ENCODE results near the gene TDRD10. TPM values are rescaled to one million over a fixed set of nuclear protein-coding genes. Genes with fewer than 3 reads are reported as not detected.

Gene TDRD10
- total RNA-seq, 1 experiment from 2014 or later, result not detected

DNA sequence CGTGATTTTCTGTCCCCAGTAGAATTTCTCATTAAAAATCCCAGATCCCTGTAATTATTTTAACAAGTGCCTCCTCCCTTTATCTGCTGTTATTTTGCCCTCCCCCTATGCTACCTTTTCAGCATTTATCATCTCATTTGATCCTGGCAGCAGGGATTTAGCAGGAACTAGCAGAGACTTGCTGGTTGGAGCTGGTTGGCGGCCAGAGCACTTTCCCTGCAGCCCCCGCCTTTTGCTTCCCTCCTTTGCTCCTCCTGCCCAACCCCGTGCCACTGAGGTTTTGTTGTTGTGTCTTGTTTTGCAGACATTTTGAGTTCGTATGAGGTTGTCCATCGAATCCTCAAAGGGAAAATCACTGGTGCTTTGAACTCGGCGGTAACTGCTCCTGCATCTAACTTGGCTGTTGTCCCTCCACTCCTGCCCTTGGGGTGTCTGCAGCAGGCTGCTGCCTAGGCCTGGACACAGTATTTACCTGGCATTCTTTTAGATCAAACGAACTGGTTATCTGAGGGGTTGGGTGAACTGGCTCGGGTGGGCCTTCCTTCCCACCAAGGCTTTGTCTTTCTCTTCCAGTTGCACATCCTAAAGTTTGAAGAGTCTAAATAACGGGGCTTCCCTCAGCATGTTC, 45.2 kb downstream of the TDRD10 start:
- Histone ChIP-seq H3F3A (ENCODE audit: low read length, unreplicated experiment) (no peaks in the 10 kb centered on the region), H3K9me2 (replicated peaks; ENCODE audit: low read length) (no peaks in the 10 kb centered on the region), H2AFZ (ENCODE audit: low read length) (no peak overlapping the region), H3K4me3 (ENCODE audit: low read length) (no peak overlapping the region), H3K4me2 (ENCODE audit: low read length) (no peak overlapping the region), H3K9ac (ENCODE audit: low read length) (no peak overlapping the region), H3K36me3 (ENCODE audit: low read depth, low read length) (peaks cover 29% of the 10 kb centered on the region), H3K27ac (ENCODE audit: low read length) (no peak overlapping the region), H4K20me1 (ENCODE audit: low read length) (0 out of 2 replicates have a peak, but pooled peaks cover 4% of the 10 kb centered on the region), H3K79me2 (ENCODE audit: low read length) (no peaks in the 10 kb centered on the region), H3K27me3 (ENCODE audit: low read length) (peaks cover 2% of the 10 kb centered on the region; the same call in 1 of the 2 replicates), H3K4me1 (ENCODE audit: insufficient read depth, low read length) (no peaks in the 10 kb centered on the region), H3K9me3 (ENCODE audit: low read length) (no peaks in the 10 kb centered on the region)
- no TSS peak for BruUV-seq (replicated peaks)
- CTCF ChIA-PET, result interaction anchor here (0.5 to 1.5 kb wide), 13 partner anchors 12 to 1949 kb away, joined by 3 to 30 read pairs (median 3); partner anchors contain the start of gene S100A16
- POLR2A ChIA-PET (ENCODE audit: unreplicated experiment), result no interaction called here
- TF ChIP-seq, protein P1, sequence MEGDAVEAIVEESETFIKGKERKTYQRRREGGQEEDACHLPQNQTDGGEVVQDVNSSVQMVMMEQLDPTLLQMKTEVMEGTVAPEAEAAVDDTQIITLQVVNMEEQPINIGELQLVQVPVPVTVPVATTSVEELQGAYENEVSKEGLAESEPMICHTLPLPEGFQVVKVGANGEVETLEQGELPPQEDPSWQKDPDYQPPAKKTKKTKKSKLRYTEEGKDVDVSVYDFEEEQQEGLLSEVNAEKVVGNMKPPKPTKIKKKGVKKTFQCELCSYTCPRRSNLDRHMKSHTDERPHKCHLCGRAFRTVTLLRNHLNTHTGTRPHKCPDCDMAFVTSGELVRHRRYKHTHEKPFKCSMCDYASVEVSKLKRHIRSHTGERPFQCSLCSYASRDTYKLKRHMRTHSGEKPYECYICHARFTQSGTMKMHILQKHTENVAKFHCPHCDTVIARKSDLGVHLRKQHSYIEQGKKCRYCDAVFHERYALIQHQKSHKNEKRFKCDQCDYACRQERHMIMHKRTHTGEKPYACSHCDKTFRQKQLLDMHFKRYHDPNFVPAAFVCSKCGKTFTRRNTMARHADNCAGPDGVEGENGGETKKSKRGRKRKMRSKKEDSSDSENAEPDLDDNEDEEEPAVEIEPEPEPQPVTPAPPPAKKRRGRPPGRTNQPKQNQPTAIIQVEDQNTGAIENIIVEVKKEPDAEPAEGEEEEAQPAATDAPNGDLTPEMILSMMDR (conservative IDR thresholded peaks at IDR 0.05; ENCODE audit: low read depth, low read length), result no peak
- TF ChIP-seq EZH2 (IDR thresholded peaks at IDR 0.05; ENCODE audit: low read length, unreplicated experiment) (no peak), EZH2phosphoT487 (IDR thresholded peaks at IDR 0.05; ENCODE audit: borderline replicate concordance, low read length) (no peak)
- DNase-seq (no peak), ATAC-seq (no peak)
- intact Hi-C loops (cut with micrococcal nuclease), result no loop called here

DNA sequence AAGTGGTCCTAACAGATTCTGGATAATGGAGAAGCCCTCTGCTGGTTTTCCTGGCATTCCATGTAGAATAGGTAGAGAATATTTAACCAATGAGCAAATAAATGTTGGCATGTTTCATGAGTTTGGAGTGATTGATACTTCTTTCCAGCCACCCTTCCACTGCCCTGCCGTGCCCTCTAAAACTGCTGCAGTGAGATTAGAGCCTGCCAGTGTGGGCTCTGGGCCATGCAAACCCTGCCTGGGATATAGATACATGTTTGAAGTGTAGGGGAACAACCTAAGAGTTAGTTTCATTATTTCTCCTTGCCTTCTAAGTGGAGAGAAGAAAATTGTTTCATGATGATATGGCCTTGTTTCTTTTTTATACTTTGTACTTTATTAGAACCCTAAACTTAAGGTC, 46.0 kb downstream of the TDRD10 start:
- Histone ChIP-seq H3K79me2 (ENCODE audit: low read length) (no peaks in the 10 kb centered on the region), H3K9me3 (ENCODE audit: low read length) (no peaks in the 10 kb centered on the region), H4K20me1 (ENCODE audit: low read length) (0 out of 2 replicates have a peak, but pooled peaks cover 4% of the 10 kb centered on the region), H3F3A (ENCODE audit: low read length, unreplicated experiment) (no peaks in the 10 kb centered on the region), H3K9me2 (replicated peaks; ENCODE audit: low read length) (no peaks in the 10 kb centered on the region), H3K27me3 (ENCODE audit: low read length) (no peaks in the 10 kb centered on the region), H3K4me3 (ENCODE audit: low read length) (no peak overlapping the region), H2AFZ (ENCODE audit: low read length) (no peak overlapping the region), H3K27ac (ENCODE audit: low read length) (no peak overlapping the region), H3K4me1 (ENCODE audit: insufficient read depth, low read length) (no peaks in the 10 kb centered on the region), H3K4me2 (ENCODE audit: low read length) (no peak overlapping the region), H3K9ac (ENCODE audit: low read length) (no peak overlapping the region), H3K36me3 (ENCODE audit: low read depth, low read length) (peaks cover 37% of the 10 kb centered on the region)
- ATAC-seq (no peak), DNase-seq (no peak)
- intact Hi-C loops (cut with micrococcal nuclease), result no loop called here
- no TSS peak for BruUV-seq (replicated peaks)
- no peak for TF ChIP-seq EZH2phosphoT487 (IDR thresholded peaks at IDR 0.05; ENCODE audit: borderline replicate concordance, low read length)
- TF ChIP-seq EZH2 (IDR thresholded peaks at IDR 0.05; ENCODE audit: low read length, unreplicated experiment), result no peak
- TF ChIP-seq, protein P1 (conservative IDR thresholded peaks at IDR 0.05; ENCODE audit: low read depth, low read length), result no peak
- ChIA-PET POLR2A (ENCODE audit: unreplicated experiment) (no interaction called here), CTCF (no interaction called here)

DNA sequence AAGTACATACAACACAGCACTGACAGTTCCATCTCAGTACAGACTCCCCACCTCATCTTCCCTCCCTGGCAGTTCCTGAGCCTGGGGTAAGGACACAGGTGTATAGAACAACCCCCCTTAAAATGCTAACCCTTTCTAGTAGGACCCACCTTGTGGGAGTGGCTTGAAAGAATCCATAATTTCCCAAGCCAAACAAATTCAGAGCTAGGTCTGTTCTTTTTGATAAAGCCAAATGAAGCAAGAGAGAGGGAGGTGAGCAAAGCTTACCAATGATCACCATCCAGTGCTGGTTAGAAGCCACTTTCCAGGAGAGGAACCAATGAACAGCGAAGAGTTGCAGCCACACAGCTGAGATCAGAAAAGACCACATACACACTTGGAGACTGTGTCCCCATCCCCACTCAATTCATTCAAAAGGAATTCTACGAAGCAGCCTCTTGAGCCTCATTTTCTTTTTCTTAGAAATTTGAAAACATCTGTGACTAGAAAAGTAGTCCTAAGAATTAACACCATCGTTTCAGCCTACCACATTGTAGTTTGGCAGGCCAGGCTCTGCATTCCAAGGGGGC, 47.3 kb downstream of the TDRD10 start:
- Histone ChIP-seq H3K27me3 (ENCODE audit: low read length) (no peaks in the 10 kb centered on the region), H3K4me2 (ENCODE audit: low read length) (no peak overlapping the region), H4K20me1 (ENCODE audit: low read length) (0 out of 2 replicates have a peak, but pooled peaks cover 10% of the 10 kb centered on the region), H3K79me2 (ENCODE audit: low read length) (no peaks in the 10 kb centered on the region), H3F3A (ENCODE audit: low read length, unreplicated experiment) (no peaks in the 10 kb centered on the region), H3K9ac (ENCODE audit: low read length) (no peak overlapping the region), H2AFZ (ENCODE audit: low read length) (no peak overlapping the region), H3K4me1 (ENCODE audit: insufficient read depth, low read length) (no peaks in the 10 kb centered on the region), H3K4me3 (ENCODE audit: low read length) (no peak overlapping the region), H3K36me3 (ENCODE audit: low read depth, low read length) (peaks cover 50% of the 10 kb centered on the region), H3K9me3 (ENCODE audit: low read length) (no peaks in the 10 kb centered on the region), H3K27ac (ENCODE audit: low read length) (no peak overlapping the region), H3K9me2 (replicated peaks; ENCODE audit: low read length) (no peaks in the 10 kb centered on the region)
- no peak for ATAC-seq
- intact Hi-C loops (cut with micrococcal nuclease), result no loop called here
- DNase-seq, result no peak
- BruUV-seq (replicated peaks), result no TSS peak
- CTCF ChIA-PET, result interaction anchor here (0.6 kb wide), 1 partner anchor 32 kb away, joined by 6 read pairs; no protein-coding TSS in a partner anchor
- TF ChIP-seq EZH2phosphoT487 (IDR thresholded peaks at IDR 0.05; ENCODE audit: borderline replicate concordance, low read length) (no peak), EZH2 (IDR thresholded peaks at IDR 0.05; ENCODE audit: low read length, unreplicated experiment) (no peak)
- TF ChIP-seq, protein P1 (conservative IDR thresholded peaks at IDR 0.05; ENCODE audit: low read depth, low read length), result no peak
- POLR2A ChIA-PET (ENCODE audit: unreplicated experiment), result no interaction called here
